Stimulated activated CD4-positive, alpha-beta T cell treated with anti-CD3 and anti-CD28 coated beads, Interleukin-4, amount 100 ng/mL, for 24 hours (primary cell): ENCODE results near the gene CNNM4.

Experiments used
- DNase-seq: peaks from one replicate; pipeline ENCODE4 v3.0.0-alpha.2; 2020

CNNM4 gene

GRCh38 chr2:96861074-96861473 lies 100.4 kb downstream of the CNNM4 start:
- no peak for DNase-seq
